DND-41 (cell line): ENCODE data around the gene CLDN11.

Source experiments
- EZH2 ChIP-seq: IDR thresholded peaks from 3 replicates; pipeline ENCODE4 v1.6.1; 2012; ENCODE audit warnings: borderline replicate concordance, low read depth, mild to moderate bottlenecking, moderate library complexity, low read length, inconsistent platforms; ENCODE audit not compliant: severe bottlenecking
- TF ChIP-seq, protein P1 (sequence below): IDR thresholded peaks from 2 replicates; pipeline ENCODE4 v1.5.1; 2012; ENCODE audit warnings: borderline replicate concordance, low read length, moderate library complexity, mild to moderate bottlenecking; ENCODE audit not compliant: poor library complexity, severe bottlenecking; ENCODE audit errors: extremely low read depth

DNA sequence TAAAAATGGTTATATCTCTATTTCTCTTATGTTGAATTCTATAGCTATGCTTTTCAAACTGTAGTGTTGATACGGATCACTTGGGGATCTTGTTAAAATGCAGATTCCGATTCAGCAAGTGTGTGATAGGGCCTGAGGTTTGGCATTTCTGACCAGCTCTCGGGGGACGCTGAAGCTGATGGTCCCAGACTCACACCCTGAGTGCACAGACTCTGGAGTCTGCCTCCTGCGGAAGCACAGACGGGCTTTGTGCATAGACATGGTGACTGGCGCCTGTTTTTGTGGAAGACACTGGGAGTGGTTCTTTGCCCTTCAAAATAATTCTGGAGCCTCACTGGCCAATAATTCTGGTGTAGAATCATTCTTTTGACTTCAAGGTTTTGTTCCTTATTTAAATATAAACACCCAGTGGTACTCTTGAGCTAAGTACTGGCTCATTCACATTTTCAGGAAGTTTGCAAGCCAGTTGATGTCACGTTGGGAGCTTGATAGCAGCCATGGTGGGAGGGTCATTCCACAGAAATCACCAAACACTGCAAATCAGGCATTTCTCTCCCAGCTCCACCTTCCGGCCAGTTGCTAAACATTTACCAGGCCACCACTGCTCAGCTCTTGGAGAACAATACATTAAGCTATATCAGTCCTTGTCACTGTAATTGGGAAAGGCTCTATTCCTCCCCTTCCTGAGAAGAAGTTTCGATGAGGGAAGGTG, 19.2 kb downstream of the CLDN11 start:
- TF ChIP-seq, protein P1, sequence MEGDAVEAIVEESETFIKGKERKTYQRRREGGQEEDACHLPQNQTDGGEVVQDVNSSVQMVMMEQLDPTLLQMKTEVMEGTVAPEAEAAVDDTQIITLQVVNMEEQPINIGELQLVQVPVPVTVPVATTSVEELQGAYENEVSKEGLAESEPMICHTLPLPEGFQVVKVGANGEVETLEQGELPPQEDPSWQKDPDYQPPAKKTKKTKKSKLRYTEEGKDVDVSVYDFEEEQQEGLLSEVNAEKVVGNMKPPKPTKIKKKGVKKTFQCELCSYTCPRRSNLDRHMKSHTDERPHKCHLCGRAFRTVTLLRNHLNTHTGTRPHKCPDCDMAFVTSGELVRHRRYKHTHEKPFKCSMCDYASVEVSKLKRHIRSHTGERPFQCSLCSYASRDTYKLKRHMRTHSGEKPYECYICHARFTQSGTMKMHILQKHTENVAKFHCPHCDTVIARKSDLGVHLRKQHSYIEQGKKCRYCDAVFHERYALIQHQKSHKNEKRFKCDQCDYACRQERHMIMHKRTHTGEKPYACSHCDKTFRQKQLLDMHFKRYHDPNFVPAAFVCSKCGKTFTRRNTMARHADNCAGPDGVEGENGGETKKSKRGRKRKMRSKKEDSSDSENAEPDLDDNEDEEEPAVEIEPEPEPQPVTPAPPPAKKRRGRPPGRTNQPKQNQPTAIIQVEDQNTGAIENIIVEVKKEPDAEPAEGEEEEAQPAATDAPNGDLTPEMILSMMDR: no peak
- TF ChIP-seq EZH2: no peak
